Measurements from ENCODE around the gene RBM22.
"Not testable (repeated sequence)": the region's sequence is repeated elsewhere in the genome, so short reads cannot be mapped to it uniquely, and the experiment has no call there.

Gene RBM22

GRCh38 chr5:150700594-150701377, at the start of gene RBM22:
Gene RBM22 (minus strand): TSS chr5:150701062. CDS start chr5:150700985, 77 bp downstream.
- Histone ChIP-seq H3F3A (ENCODE audit: insufficient read depth, low read length) (no peaks in the 10 kb centered on the region), H3K4me3 (ENCODE audit: low read depth, low read length, poor library complexity, severe bottlenecking) (peak within 1 kb of the TSS; percentile 73), H3K79me2 (ENCODE audit: insufficient read depth, low read length) (peaks cover 11% of the 10 kb centered on the region; the same call in 1 of the 2 replicates), H3K27me3 (ENCODE audit: insufficient read depth, low read length) (no peaks in the 10 kb centered on the region), H2AFZ (ENCODE audit: low read length) (peak within 1 kb of the TSS; percentile 50; the same call in 1 of the 2 replicates), H3K9ac (ENCODE audit: low read length) (peak within 1 kb of the TSS; percentile 82), H3K4me2 (ENCODE audit: low read length) (peak within 1 kb of the TSS; percentile 97), H3K36me3 (ENCODE audit: insufficient read depth, low read length) (peaks cover 33% of the 10 kb centered on the region), H4K20me1 (ENCODE audit: insufficient read depth, low read length) (no peaks in the 10 kb centered on the region), H3K9me3 (ENCODE audit: low read length) (no peaks in the 10 kb centered on the region), H3K4me1 (ENCODE audit: insufficient read depth, low read length, severe bottlenecking) (peaks cover 18% of the 10 kb centered on the region), H3K27ac (ENCODE audit: low read depth, low read length, poor library complexity, severe bottlenecking) (peak within 1 kb of the TSS; percentile 46), H3K9me2 (ENCODE audit: low read depth, low read length) (no peaks in the 10 kb centered on the region)
- TF ChIP-seq CTCF (IDR thresholded peaks at IDR 0.05; ENCODE audit: low read length) (peak; percentile 84), EZH2 (IDR thresholded peaks at IDR 0.05; ENCODE audit: borderline replicate concordance, low read length) (no peak)

DNA sequence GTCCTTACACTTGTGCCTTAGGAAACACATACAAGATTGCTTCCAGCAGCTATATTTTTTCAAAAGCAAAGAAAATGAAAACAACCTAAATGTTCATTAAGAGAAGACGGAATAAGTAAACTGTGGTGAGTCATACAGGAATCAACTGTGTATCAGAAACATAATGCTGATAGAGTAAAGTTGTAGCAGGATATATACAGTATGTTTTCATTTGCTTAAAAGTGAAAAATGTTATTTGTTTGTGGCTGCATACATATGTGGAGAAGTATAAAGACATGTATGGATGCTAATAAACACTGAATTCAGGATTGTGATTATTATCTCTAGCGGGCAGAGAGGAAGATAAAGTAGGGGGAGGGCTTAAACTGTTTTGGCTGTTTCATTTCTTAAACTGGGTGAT, 49.6 kb upstream of the RBM22 start:
- no peak overlapping the region for H3K4me2 ChIP-seq (ENCODE audit: low read length)
- H3K79me2 ChIP-seq (ENCODE audit: insufficient read depth, low read length): peaks cover 16% of the 10 kb centered on the region; the same call in 1 of the 2 replicates
- H3K27ac ChIP-seq (ENCODE audit: low read depth, low read length, poor library complexity, severe bottlenecking): no peak overlapping the region
- peaks cover 66% of the 10 kb centered on the region for H3K36me3 ChIP-seq (ENCODE audit: insufficient read depth, low read length)
- no peaks in the 10 kb centered on the region for H3F3A ChIP-seq (ENCODE audit: insufficient read depth, low read length)
- TF ChIP-seq EZH2 (IDR thresholded peaks at IDR 0.05; ENCODE audit: borderline replicate concordance, low read length): no peak
- TF ChIP-seq CTCF (IDR thresholded peaks at IDR 0.05; ENCODE audit: low read length): no peak
- no peak overlapping the region for H3K9ac ChIP-seq (ENCODE audit: low read length)
- peaks cover 3% of the 10 kb centered on the region for H3K4me1 ChIP-seq (ENCODE audit: insufficient read depth, low read length, severe bottlenecking)
- H3K4me3 ChIP-seq (ENCODE audit: low read depth, low read length, poor library complexity, severe bottlenecking): no peak overlapping the region
- H4K20me1 ChIP-seq (ENCODE audit: insufficient read depth, low read length): no peaks in the 10 kb centered on the region
- H2AFZ ChIP-seq (ENCODE audit: low read length): no peak overlapping the region
- H3K9me3 ChIP-seq (ENCODE audit: low read length): no peaks in the 10 kb centered on the region
- no peaks in the 10 kb centered on the region for H3K9me2 ChIP-seq (ENCODE audit: low read depth, low read length)
- H3K27me3 ChIP-seq (ENCODE audit: insufficient read depth, low read length): no peaks in the 10 kb centered on the region

GRCh38 chr5:150743142-150743488, 42.3 kb upstream of the RBM22 start:
- H2AFZ ChIP-seq (ENCODE audit: low read length); H3K9ac ChIP-seq (ENCODE audit: low read length); H3K9me2 ChIP-seq (ENCODE audit: low read depth, low read length); H4K20me1 ChIP-seq (ENCODE audit: insufficient read depth, low read length); H3K79me2 ChIP-seq (ENCODE audit: insufficient read depth, low read length); H3K27ac ChIP-seq (ENCODE audit: low read depth, low read length, poor library complexity, severe bottlenecking); H3K4me1 ChIP-seq (ENCODE audit: insufficient read depth, low read length, severe bottlenecking); H3F3A ChIP-seq (ENCODE audit: insufficient read depth, low read length); H3K27me3 ChIP-seq (ENCODE audit: insufficient read depth, low read length); H3K4me3 ChIP-seq (ENCODE audit: low read depth, low read length, poor library complexity, severe bottlenecking); H3K4me2 ChIP-seq (ENCODE audit: low read length); H3K9me3 ChIP-seq (ENCODE audit: low read length): not testable (repeated sequence)
- H3K36me3 ChIP-seq (ENCODE audit: insufficient read depth, low read length): peaks cover 40% of the 10 kb centered on the region

DNA sequence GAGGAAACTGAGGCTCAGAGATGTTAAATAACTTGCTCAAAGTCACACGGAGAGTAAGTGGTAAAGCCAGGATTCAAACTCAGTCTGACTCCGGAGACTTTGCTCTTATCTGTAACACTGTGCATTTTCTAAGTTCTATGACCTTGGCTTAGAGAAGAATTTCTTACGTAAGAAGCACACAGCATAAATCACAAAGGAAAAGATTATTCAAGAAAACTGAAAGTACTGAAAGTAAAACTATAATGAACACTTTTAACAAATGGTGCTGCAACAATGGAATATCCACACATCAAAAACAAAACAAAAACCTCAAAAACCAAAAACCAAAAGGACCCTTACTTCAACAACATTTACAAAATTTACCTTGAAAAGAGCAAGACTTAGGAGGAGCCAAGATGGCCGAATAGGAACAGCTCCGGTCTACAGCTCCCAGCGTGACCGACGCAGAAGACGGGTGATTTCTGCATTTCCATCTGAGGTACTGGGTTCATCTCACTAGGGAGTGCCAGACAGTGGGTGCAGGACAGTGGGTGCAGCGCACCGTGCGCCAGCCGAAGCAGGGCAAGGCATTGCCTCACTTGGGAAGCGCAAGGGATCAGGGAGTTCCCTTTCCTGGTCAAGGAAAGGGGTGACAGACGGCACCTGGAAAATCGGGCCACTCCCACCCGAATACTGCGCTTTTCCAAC, 41.7 kb upstream of the RBM22 start:
- H3K27ac ChIP-seq (ENCODE audit: low read depth, low read length, poor library complexity, severe bottlenecking); H2AFZ ChIP-seq (ENCODE audit: low read length); H3K9me2 ChIP-seq (ENCODE audit: low read depth, low read length); H3K79me2 ChIP-seq (ENCODE audit: insufficient read depth, low read length); H3K4me3 ChIP-seq (ENCODE audit: low read depth, low read length, poor library complexity, severe bottlenecking); H3K9me3 ChIP-seq (ENCODE audit: low read length); H3F3A ChIP-seq (ENCODE audit: insufficient read depth, low read length); H3K4me1 ChIP-seq (ENCODE audit: insufficient read depth, low read length, severe bottlenecking); H3K4me2 ChIP-seq (ENCODE audit: low read length); H3K9ac ChIP-seq (ENCODE audit: low read length); H4K20me1 ChIP-seq (ENCODE audit: insufficient read depth, low read length); H3K27me3 ChIP-seq (ENCODE audit: insufficient read depth, low read length): not testable (repeated sequence)
- peaks cover 46% of the 10 kb centered on the region for H3K36me3 ChIP-seq (ENCODE audit: insufficient read depth, low read length)
